H1 (cell line): ENCODE measurements around the gene PJVK. TPM values are rescaled to one million over a fixed set of nuclear protein-coding genes. Genes with fewer than 3 reads are reported as not detected.

ENCODE experiments used
- ATF2 ChIP-seq: IDR thresholded peaks from 2 replicates; pipeline ENCODE4 v1.6.1; 2012; ENCODE audit warnings: low read length, inconsistent platforms
- BACH1 ChIP-seq: IDR thresholded peaks from 2 replicates; pipeline ENCODE4 v1.6.1; 2012; ENCODE audit warnings: low read length, improper control_type of control experiment
- BCL11A ChIP-seq, 2 experiments: IDR thresholded peaks; one replicate each; pipeline ENCODE4 v1.6.1; 2011; ENCODE audit warnings: low read depth in 2 of 2, low read length in 2 of 2, mild to moderate bottlenecking in 2 of 2
- CHD2 ChIP-seq: IDR thresholded peaks from 2 replicates; pipeline ENCODE4 v1.6.1; 2012; ENCODE audit warnings: low read length, improper control_type of control experiment
- E2F6 ChIP-seq: IDR thresholded peaks from 2 replicates; pipeline ENCODE4 v1.6.1; 2012; ENCODE audit warnings: inconsistent platforms
- PHF8 ChIP-seq: fragments of 200-600 bp; sonication (generic); conservative IDR thresholded peaks from 2 replicates; pipeline ENCODE4 v1.7.1; 2012; ENCODE audit warnings: low read depth, mild to moderate bottlenecking, inconsistent platforms, low read length, moderate library complexity
- POLR2A ChIP-seq, 2 experiments: IDR thresholded peaks; 1 replicate in 1 of 2; 2 replicates in 1 of 2; pipeline ENCODE4 v1.6.1; 2011; ENCODE audit warnings: low read depth in 2 of 2, low read length in 2 of 2, mild to moderate bottlenecking in 2 of 2; ENCODE audit errors: control extremely low read depth in 1 of 2
- POLR2AphosphoS5 ChIP-seq: IDR thresholded peaks from 2 replicates; pipeline ENCODE4 v1.6.1; 2011; ENCODE audit warnings: low read depth, low read length
- POU5F1 ChIP-seq: IDR thresholded peaks from 2 replicates; pipeline ENCODE4 v1.6.1; 2011; ENCODE audit warnings: low read depth, mild to moderate bottlenecking, low read length, moderate library complexity
- RAD21 ChIP-seq, 2 experiments: IDR thresholded peaks in 1 of 2; conservative IDR thresholded peaks in 1 of 2; 2 replicates each; pipeline ENCODE4 v1.6.1; 2011; ENCODE audit warnings: low read depth in 2 of 2, low read length in 2 of 2, improper control_type of control experiment in 1 of 2, inconsistent platforms in 1 of 2, mild to moderate bottlenecking in 1 of 2, moderate library complexity in 1 of 2
- RBBP5 ChIP-seq: IDR thresholded peaks from 2 replicates; pipeline ENCODE4 v1.7.1; 2012; ENCODE audit warnings: low read depth, mild to moderate bottlenecking, inconsistent platforms, low read length, moderate library complexity, borderline replicate concordance
- SAP30 ChIP-seq: fragments of 300-600 bp; sonication (generic); IDR thresholded peaks from 2 replicates; pipeline ENCODE4 v1.7.1; 2012; ENCODE audit warnings: low read length, moderate library complexity, mild to moderate bottlenecking, inconsistent platforms; ENCODE audit not compliant: insufficient read depth, insufficient replicate concordance
- SIN3A ChIP-seq, 2 experiments: IDR thresholded peaks in 1 of 2; conservative IDR thresholded peaks in 1 of 2; 2 replicates each; pipeline ENCODE4 v1.6.1; 2011 to 2012; ENCODE audit warnings: low read length in 2 of 2, improper control_type of control experiment in 1 of 2, low read depth in 1 of 2, mild to moderate bottlenecking in 1 of 2
- TAF1 ChIP-seq: IDR thresholded peaks from 2 replicates; pipeline ENCODE4 v1.6.1; 2011; ENCODE audit warnings: mild to moderate bottlenecking, low read depth, low read length
- TEAD4 ChIP-seq: IDR thresholded peaks from 2 replicates; pipeline ENCODE4 v1.6.1; 2012; ENCODE audit warnings: low read depth, low read length, inconsistent platforms, mixed read lengths
- USF2 ChIP-seq: IDR thresholded peaks from 2 replicates; pipeline ENCODE4 v1.6.1; 2011; ENCODE audit warnings: low read length, improper control_type of control experiment
- ZNF274 ChIP-seq: IDR thresholded peaks from 2 replicates; pipeline ENCODE4 v1.7.0; 2012; ENCODE audit warnings: low read length, borderline replicate concordance; ENCODE audit errors: extremely low read depth
- polyA plus RNA-seq, 7 experiments: library from polyadenylated mRNA; depleted of rRNA in 3 of 7; stranded (reverse) in 5 of 7; unstranded in 2 of 7; fragments of >200 nt in 5 of 7; fragments of 200-250 nt in 2 of 7; gene quantifications; 1 replicate in 5 of 7; 2 replicates in 1 of 7; 4 replicates in 1 of 7; pipeline versions ENCODE4 v1.2.1 to v1.2.3, GENCODE V29; 2011 to 2013; ENCODE audit warnings: missing spikeins in 2 of 7, mixed read lengths in 2 of 7
- total RNA-seq: library from RNA; stranded (reverse); fragmentation: NEBNext Ultra II Directional; extraction: Animal tissue kit (Norgen Biotek cat#: 25700); gene quantifications from 2 replicates; pipeline ENCODE4 v1.2.1, GENCODE V29; 2021

The PJVK gene
- total and polyA plus RNA-seq, 2 of the 8 experiments (the other 6 are each of a cell fraction or from before 2014, with no cell fraction given) = 2.4 to 2.8 TPM

- TF ChIP-seq RAD21 (IDR thresholded peaks at IDR 0.05 in 1 of 2, conservative IDR thresholded peaks at IDR 0.05 in 1 of 2; ENCODE audit: low read depth in 2 of 2, low read length in 2 of 2) (no peak), BCL11A (IDR thresholded peaks at IDR 0.05; ENCODE audit: low read depth in 2 of 2, low read length in 2 of 2) (no peak), RBBP5 (peak; percentile 93; the same call in 1 of the 2 replicates), POLR2A (IDR thresholded peaks at IDR 0.05; ENCODE audit: control extremely low read depth in 1 of 2, low read depth in 2 of 2, low read length in 2 of 2) (peak in 1 of 2 experiments; percentile 69; a peak in 1 of 3 replicates), TAF1 (peak; percentile 48; the same call in 1 of the 2 replicates), TEAD4 (no peak), ZNF274 (no peak), E2F6 (no peak), CHD2 (no peak), SAP30 (no peak), POU5F1 (no peak), POLR2AphosphoS5 (peak; percentile 27; the same call in 1 of the 2 replicates), USF2 (no peak), ATF2 (no peak), SIN3A (conservative IDR thresholded peaks at IDR 0.05 in 1 of 2, IDR thresholded peaks at IDR 0.05 in 1 of 2; ENCODE audit: low read depth in 1 of 2, low read length in 2 of 2) (no peak; a peak in 1 of 4 replicates), PHF8 (peak; percentile 76), BACH1 (peak; percentile 20; the same call in 1 of the 2 replicates)
- TF ChIP-seq, all 59 proteins: peak for 16
Measured at GRCh38 chr2:178480227-178481181, 29.3 kb downstream of the PJVK start, which contains the start of gene PLEKHA3 (continued).
